DOHH2 (cell line): ENCODE results near the gene RABGAP1.

Experiments
- EZH2phosphoT487 ChIP-seq: fragments of 200-600 bp; sonication (generic); IDR thresholded peaks from 2 replicates; pipeline ENCODE4 v1.6.1; 2017; ENCODE audit warnings: borderline replicate concordance, mild to moderate bottlenecking, antibody characterized with exemption, low read length, moderate library complexity, mixed read lengths
- TF ChIP-seq, protein P1 (sequence below): fragments of 200-600 bp; sonication (generic); IDR thresholded peaks from one replicate; pipeline ENCODE4 v1.5.1; 2014; ENCODE audit warnings: antibody characterized with exemption, mild to moderate bottlenecking, low read depth, low read length; ENCODE audit not compliant: poor library complexity, severe bottlenecking

DNA sequence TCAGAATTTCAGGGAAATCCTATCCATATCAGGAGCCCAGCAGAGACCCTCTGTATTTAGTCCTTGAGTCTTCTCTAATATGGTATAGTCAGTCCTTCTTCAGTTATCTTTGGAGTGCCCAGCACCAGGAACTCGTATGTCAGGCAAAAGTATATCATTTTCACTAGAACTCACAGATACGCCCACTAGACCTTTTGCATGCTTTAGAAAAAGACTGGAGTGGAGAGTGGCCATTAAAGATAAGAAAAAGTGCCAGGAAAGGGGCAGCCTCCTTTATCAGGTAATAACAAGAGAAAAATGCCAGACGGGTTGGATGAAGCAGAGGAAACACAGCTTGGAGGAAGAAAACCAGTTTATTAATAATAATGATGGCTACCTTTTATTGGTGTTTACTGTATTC, 156.2 kb downstream of the RABGAP1 start:
- TF ChIP-seq, protein P1, sequence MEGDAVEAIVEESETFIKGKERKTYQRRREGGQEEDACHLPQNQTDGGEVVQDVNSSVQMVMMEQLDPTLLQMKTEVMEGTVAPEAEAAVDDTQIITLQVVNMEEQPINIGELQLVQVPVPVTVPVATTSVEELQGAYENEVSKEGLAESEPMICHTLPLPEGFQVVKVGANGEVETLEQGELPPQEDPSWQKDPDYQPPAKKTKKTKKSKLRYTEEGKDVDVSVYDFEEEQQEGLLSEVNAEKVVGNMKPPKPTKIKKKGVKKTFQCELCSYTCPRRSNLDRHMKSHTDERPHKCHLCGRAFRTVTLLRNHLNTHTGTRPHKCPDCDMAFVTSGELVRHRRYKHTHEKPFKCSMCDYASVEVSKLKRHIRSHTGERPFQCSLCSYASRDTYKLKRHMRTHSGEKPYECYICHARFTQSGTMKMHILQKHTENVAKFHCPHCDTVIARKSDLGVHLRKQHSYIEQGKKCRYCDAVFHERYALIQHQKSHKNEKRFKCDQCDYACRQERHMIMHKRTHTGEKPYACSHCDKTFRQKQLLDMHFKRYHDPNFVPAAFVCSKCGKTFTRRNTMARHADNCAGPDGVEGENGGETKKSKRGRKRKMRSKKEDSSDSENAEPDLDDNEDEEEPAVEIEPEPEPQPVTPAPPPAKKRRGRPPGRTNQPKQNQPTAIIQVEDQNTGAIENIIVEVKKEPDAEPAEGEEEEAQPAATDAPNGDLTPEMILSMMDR, result no peak
- TF ChIP-seq EZH2phosphoT487, result no peak
